ENCODE data around the gene PSMA6. TPM values are rescaled to one million over a fixed set of nuclear protein-coding genes. Genes with fewer than 3 reads are reported as not detected.

PSMA6 gene
- total RNA-seq, 1 experiment from 2014 or later = 210 TPM

GRCh38 chr14:35306114-35306513 lies 13.9 kb downstream of the PSMA6 start:
- peaks cover 30% of the 10 kb centered on the region for H3K36me3 Mint-ChIP-seq
- CTCF ChIA-PET = no interaction called here
- no peak for ATAC-seq
- POLR2A ChIA-PET = no interaction called here
- H3K27me3 Mint-ChIP-seq (ENCODE audit: low read depth) = no peaks in the 10 kb centered on the region
- H3K4me3 Mint-ChIP-seq = no peak overlapping the region
- DNase-seq (ENCODE audit: low spot score) = no peak
- H3K4me1 Mint-ChIP-seq = no peaks in the 10 kb centered on the region
- TF ChIP-seq NR1H2 (CRISPR knock-in tag; IDR thresholded peaks at IDR 0.05) (no peak), MYBL2 (CRISPR knock-in tag; IDR thresholded peaks at IDR 0.05) (no peak), SOX15 (CRISPR knock-in tag; IDR thresholded peaks at IDR 0.05) (no peak)
- H3K9me3 Mint-ChIP-seq = no peaks in the 10 kb centered on the region
- H3K27ac Mint-ChIP-seq = no peak overlapping the region

DNA sequence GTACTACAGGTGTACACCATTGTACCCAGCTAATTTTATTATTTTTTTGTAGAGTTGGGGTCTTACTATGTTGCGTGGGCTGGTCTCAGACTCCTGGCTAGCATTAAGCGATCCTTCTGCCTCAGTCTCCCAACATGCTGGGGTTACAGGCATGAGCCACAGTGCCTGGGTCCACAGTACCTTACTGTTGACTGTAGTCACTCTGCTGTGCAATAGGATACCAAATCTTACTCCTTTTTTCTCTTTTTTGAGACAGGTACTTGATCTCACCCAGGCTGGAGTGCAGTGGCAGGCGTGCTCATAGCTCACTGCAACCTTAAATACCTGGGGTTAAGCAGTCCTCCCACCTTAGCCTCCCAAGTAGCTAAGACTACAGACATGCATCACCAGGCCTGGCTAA lies 25.6 kb downstream of the PSMA6 start:
- Mint-ChIP-seq H3K36me3 (peaks cover 37% of the 10 kb centered on the region), H3K4me3 (no peak overlapping the region), H3K27ac (no peak overlapping the region), H3K4me1 (no peaks in the 10 kb centered on the region), H3K27me3 (ENCODE audit: low read depth) (no peaks in the 10 kb centered on the region), H3K9me3 (no peaks in the 10 kb centered on the region)
- no peak for TF ChIP-seq FOXP1 (CRISPR knock-in tag; IDR thresholded peaks at IDR 0.05; ENCODE audit: borderline replicate concordance)
- TF ChIP-seq, protein P1, sequence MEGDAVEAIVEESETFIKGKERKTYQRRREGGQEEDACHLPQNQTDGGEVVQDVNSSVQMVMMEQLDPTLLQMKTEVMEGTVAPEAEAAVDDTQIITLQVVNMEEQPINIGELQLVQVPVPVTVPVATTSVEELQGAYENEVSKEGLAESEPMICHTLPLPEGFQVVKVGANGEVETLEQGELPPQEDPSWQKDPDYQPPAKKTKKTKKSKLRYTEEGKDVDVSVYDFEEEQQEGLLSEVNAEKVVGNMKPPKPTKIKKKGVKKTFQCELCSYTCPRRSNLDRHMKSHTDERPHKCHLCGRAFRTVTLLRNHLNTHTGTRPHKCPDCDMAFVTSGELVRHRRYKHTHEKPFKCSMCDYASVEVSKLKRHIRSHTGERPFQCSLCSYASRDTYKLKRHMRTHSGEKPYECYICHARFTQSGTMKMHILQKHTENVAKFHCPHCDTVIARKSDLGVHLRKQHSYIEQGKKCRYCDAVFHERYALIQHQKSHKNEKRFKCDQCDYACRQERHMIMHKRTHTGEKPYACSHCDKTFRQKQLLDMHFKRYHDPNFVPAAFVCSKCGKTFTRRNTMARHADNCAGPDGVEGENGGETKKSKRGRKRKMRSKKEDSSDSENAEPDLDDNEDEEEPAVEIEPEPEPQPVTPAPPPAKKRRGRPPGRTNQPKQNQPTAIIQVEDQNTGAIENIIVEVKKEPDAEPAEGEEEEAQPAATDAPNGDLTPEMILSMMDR (IDR thresholded peaks at IDR 0.05) = no peak
- no peak for TF ChIP-seq PRRX2 (CRISPR knock-in tag; IDR thresholded peaks at IDR 0.05)
- DNase-seq (ENCODE audit: low spot score) (no peak), ATAC-seq (no peak)
- ChIA-PET CTCF (no interaction called here), POLR2A (interaction anchor here (0.6 kb wide), 1 partner anchor 116 kb away, joined by 3 read pairs; no protein-coding TSS in a partner anchor)

DNA sequence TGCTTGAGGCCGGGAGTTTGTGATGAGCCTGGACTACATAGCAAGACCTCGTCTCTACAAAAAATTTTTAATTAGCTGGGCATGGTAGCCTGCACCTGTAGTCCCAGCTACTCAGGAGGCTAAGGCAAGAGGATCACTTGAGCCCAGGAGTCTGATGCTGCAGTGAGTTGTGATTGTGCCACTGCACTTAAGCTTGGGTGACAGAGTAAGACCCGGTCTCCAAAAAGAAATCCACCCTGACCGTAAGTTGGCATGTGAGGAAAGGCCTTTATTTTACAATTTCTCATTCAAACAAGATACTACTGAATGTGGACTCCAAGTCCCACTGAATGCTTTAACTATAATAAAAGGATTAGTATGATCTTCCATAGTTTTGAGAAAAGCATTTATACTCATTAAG lies 27.3 kb downstream of the PSMA6 start:
- H3K4me1 Mint-ChIP-seq = no peaks in the 10 kb centered on the region
- H3K4me3 Mint-ChIP-seq = no peak overlapping the region
- CTCF ChIA-PET = interaction anchor here (0.6 kb wide), 1 partner anchor 119 kb away, joined by 3 read pairs; no protein-coding TSS in a partner anchor
- H3K27ac Mint-ChIP-seq = 0 out of 2 replicates have a peak overlapping the region, but pooled peaks have one; percentile 7
- H3K36me3 Mint-ChIP-seq = peaks cover 26% of the 10 kb centered on the region
- POLR2A ChIA-PET = no interaction called here
- DNase-seq (ENCODE audit: low spot score) (no peak), ATAC-seq (no peak)
- no peaks in the 10 kb centered on the region for H3K9me3 Mint-ChIP-seq
- H3K27me3 Mint-ChIP-seq (ENCODE audit: low read depth) = no peaks in the 10 kb centered on the region
- TF ChIP-seq ZBTB21 (CRISPR knock-in tag; IDR thresholded peaks at IDR 0.05; ENCODE audit: borderline replicate concordance) (no peak), TCF7 (CRISPR knock-in tag; IDR thresholded peaks at IDR 0.05; ENCODE audit: low read depth) (no peak), ZNF425 (CRISPR knock-in tag; conservative IDR thresholded peaks at IDR 0.05) (no peak), ZNF281 (CRISPR knock-in tag; IDR thresholded peaks at IDR 0.05) (no peak), JAZF1 (CRISPR knock-in tag; IDR thresholded peaks at IDR 0.05) (no peak), NFE2L1 (CRISPR knock-in tag; IDR thresholded peaks at IDR 0.05) (no peak), E2F1 (CRISPR knock-in tag; IDR thresholded peaks at IDR 0.05) (no peak), FOXP1 (CRISPR knock-in tag; IDR thresholded peaks at IDR 0.05; ENCODE audit: borderline replicate concordance) (no peak), ZNF416 (CRISPR knock-in tag; IDR thresholded peaks at IDR 0.05) (no peak), OVOL2 (CRISPR knock-in tag; IDR thresholded peaks at IDR 0.05; ENCODE audit: borderline replicate concordance) (no peak)
- TF ChIP-seq, protein P2, sequence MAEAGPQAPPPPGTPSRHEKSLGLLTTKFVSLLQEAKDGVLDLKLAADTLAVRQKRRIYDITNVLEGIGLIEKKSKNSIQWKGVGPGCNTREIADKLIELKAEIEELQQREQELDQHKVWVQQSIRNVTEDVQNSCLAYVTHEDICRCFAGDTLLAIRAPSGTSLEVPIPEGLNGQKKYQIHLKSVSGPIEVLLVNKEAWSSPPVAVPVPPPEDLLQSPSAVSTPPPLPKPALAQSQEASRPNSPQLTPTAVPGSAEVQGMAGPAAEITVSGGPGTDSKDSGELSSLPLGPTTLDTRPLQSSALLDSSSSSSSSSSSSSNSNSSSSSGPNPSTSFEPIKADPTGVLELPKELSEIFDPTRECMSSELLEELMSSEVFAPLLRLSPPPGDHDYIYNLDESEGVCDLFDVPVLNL (CRISPR knock-in tag; IDR thresholded peaks at IDR 0.05; ENCODE audit: borderline replicate concordance, low read depth) = no peak
- TF ChIP-seq, protein P1 (IDR thresholded peaks at IDR 0.05) = no peak
- TF ChIP-seq, protein P3, sequence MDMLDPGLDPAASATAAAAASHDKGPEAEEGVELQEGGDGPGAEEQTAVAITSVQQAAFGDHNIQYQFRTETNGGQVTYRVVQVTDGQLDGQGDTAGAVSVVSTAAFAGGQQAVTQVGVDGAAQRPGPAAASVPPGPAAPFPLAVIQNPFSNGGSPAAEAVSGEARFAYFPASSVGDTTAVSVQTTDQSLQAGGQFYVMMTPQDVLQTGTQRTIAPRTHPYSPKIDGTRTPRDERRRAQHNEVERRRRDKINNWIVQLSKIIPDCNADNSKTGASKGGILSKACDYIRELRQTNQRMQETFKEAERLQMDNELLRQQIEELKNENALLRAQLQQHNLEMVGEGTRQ (CRISPR knock-in tag; IDR thresholded peaks at IDR 0.05) = no peak
- TF ChIP-seq, protein P4, sequence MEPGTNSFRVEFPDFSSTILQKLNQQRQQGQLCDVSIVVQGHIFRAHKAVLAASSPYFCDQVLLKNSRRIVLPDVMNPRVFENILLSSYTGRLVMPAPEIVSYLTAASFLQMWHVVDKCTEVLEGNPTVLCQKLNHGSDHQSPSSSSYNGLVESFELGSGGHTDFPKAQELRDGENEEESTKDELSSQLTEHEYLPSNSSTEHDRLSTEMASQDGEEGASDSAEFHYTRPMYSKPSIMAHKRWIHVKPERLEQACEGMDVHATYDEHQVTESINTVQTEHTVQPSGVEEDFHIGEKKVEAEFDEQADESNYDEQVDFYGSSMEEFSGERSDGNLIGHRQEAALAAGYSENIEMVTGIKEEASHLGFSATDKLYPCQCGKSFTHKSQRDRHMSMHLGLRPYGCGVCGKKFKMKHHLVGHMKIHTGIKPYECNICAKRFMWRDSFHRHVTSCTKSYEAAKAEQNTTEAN (CRISPR knock-in tag; IDR thresholded peaks at IDR 0.05) = no peak
